B cell (primary cell): ENCODE results near the gene COL5A1.

Source experiments
- CTCF ChIP-seq: fragments of 200-600 bp; IDR thresholded peaks from one replicate; pipeline ENCODE4 v1.8.0; 2022; ENCODE audit warnings: antibody characterized with exemption, mild to moderate bottlenecking
- EZH2 ChIP-seq: IDR thresholded peaks from 2 replicates; pipeline ENCODE4 v1.6.1; 2012; ENCODE audit warnings: borderline replicate concordance, low read depth, mild to moderate bottlenecking, moderate library complexity, low read length; ENCODE audit not compliant: insufficient read depth, poor library complexity, severe bottlenecking

- no peak for TF ChIP-seq EZH2
- TF ChIP-seq CTCF, result no peak
These were observed 53.5 kb downstream of the COL5A1 start for GRCh38 chr9:134695144-134695543.
